H1 (cell line): Measurements from ENCODE around the gene EIF4E. TPM values are rescaled to one million over a fixed set of nuclear protein-coding genes. Genes with fewer than 3 reads are reported as not detected.
"Not testable (repeated sequence)": the region's sequence is repeated elsewhere in the genome, so short reads cannot be mapped to it uniquely, and the experiment has no call there.

Source experiments
- CTCF ChIA-PET: fragments of 300-600 bp; sonication (Branson Sonifier 250); formaldehyde crosslinking; loops from one replicate; lab custom pipeline; 2021; ENCODE audit not compliant: partially characterized antibody; lab: Charles Lee
- POLR2A ChIA-PET: fragments of 300-600 bp; sonication (Branson Sonifier 250); formaldehyde crosslinking; loops from one replicate; lab custom pipeline; 2021; ENCODE audit warnings: inconsistent platforms; ENCODE audit not compliant: partially characterized antibody; lab: Charles Lee
- DNase-seq, 2 experiments: peaks; one replicate each; pipeline versions ENCODE4 v3.0.0 to v3.0.0-alpha.2; 2010 to 2022; ENCODE audit warnings: low spot score in 2 of 2, low read depth in 1 of 2, mixed read lengths in 1 of 2
- FAIRE-seq: peaks from 2 replicates; lab custom pipeline; 2011; peaks lifted over from hg19 to GRCh38; lab: Jason Lieb, UNC
- H2AFZ ChIP-seq: 2 replicates; pipeline ENCODE4 v1.8.1; 2012; ENCODE audit warnings: low read length, inconsistent platforms
- H2AK5ac ChIP-seq: 2 replicates; pipeline ENCODE4 v1.6.1; 2013; ENCODE audit warnings: low read depth, low read length
- H2BK120ac ChIP-seq: replicated peaks from 2 replicates; pipeline ENCODE3; 2013; ENCODE audit warnings: low read depth, low read length, inconsistent platforms
- H2BK12ac ChIP-seq: 2 replicates; pipeline ENCODE4 v1.6.1; 2013; ENCODE audit warnings: low read depth, low read length
- H2BK15ac ChIP-seq: 2 replicates; pipeline ENCODE4 v1.6.1; 2013; ENCODE audit warnings: low read length
- H2BK20ac ChIP-seq: 2 replicates; pipeline ENCODE4 v1.6.1; 2013; ENCODE audit warnings: low read length
- H2BK5ac ChIP-seq: 2 replicates; pipeline ENCODE4 v1.6.1; 2013; ENCODE audit warnings: low read depth, low read length
- H3K14ac ChIP-seq: 2 replicates; pipeline ENCODE4 v1.6.1; 2013; ENCODE audit warnings: inconsistent platforms; ENCODE audit not compliant: insufficient read length
- H3K18ac ChIP-seq: 2 replicates; pipeline ENCODE4 v1.6.1; 2013; ENCODE audit warnings: low read length; ENCODE audit errors: extremely low read depth
- H3K23ac ChIP-seq: 2 replicates; pipeline ENCODE4 v1.6.1; 2013; ENCODE audit warnings: inconsistent platforms; ENCODE audit not compliant: insufficient read length
- H3K23me2 ChIP-seq: 2 replicates; pipeline ENCODE4 v1.6.1; 2013; ENCODE audit warnings: low read depth, low read length
- H3K27ac ChIP-seq: 2 replicates; pipeline ENCODE4 v1.6.1; 2011; ENCODE audit warnings: low read depth, low read length, inconsistent platforms
- H3K27me3 ChIP-seq, 4 experiments: replicated peaks in 1 of 4; 1 replicate in 1 of 4; 2 replicates in 3 of 4; pipeline versions ENCODE4 v1.6.1 to v1.8.1; 2011 to 2013; ENCODE audit warnings: low read length in 3 of 4, mild to moderate bottlenecking in 3 of 4, inconsistent platforms in 2 of 4, mixed read lengths in 2 of 4, moderate library complexity in 1 of 4; ENCODE audit not compliant: control insufficient read depth in 3 of 4, insufficient read depth in 3 of 4; ENCODE audit errors: extremely low read depth in 1 of 4
- H3K36me3 ChIP-seq, 4 experiments: 2 replicates each; pipeline versions ENCODE4 v1.6.1 to v1.8.1; 2011 to 2013; ENCODE audit warnings: mild to moderate bottlenecking in 4 of 4, low read length in 3 of 4, moderate library complexity in 2 of 4, control low read depth in 1 of 4, inconsistent platforms in 1 of 4; ENCODE audit not compliant: insufficient read depth in 4 of 4, control insufficient read depth in 2 of 4
- H3K4ac ChIP-seq: replicated peaks from 2 replicates; pipeline ENCODE3; 2013; ENCODE audit warnings: low read length, low read depth, mixed read lengths, inconsistent platforms; ENCODE audit not compliant: insufficient read length
- H3K4me1 ChIP-seq, 4 experiments: replicated peaks in 1 of 4; 1 replicate in 1 of 4; 2 replicates in 3 of 4; pipeline versions ENCODE4 v1.6.1 to v1.8.1; 2011 to 2013; ENCODE audit warnings: low read length in 3 of 4, inconsistent platforms in 2 of 4, mixed read lengths in 1 of 4; ENCODE audit not compliant: insufficient read depth in 4 of 4, control insufficient read depth in 3 of 4
- H3K4me2 ChIP-seq, 2 experiments: 2 replicates each; pipeline versions ENCODE4 v1.6.1 to v1.8.1; 2011 to 2013; ENCODE audit warnings: low read depth in 2 of 2, low read length in 2 of 2, control low read depth in 1 of 2, inconsistent platforms in 1 of 2, mild to moderate bottlenecking in 1 of 2; ENCODE audit not compliant: insufficient read depth in 1 of 2
- H3K4me3 ChIP-seq, 4 experiments: fragments of 200-600, 300-600 bp in 1 of 4; sonication (generic), shearing (Covaris generic), sonication (Bioruptor Twin) in 1 of 4; 2 replicates each; pipeline versions ENCODE4 v1.5.1 to v1.8.1; 2011 to 2016; ENCODE audit warnings: low read length in 4 of 4, low read depth in 3 of 4, control low read depth in 2 of 4, inconsistent platforms in 2 of 4, mild to moderate bottlenecking in 2 of 4, mixed read lengths in 1 of 4, moderate library complexity in 1 of 4; ENCODE audit not compliant: insufficient read depth in 2 of 4; ENCODE audit errors: extremely low read depth in 1 of 4
- H3K56ac ChIP-seq: replicated peaks from 2 replicates; pipeline ENCODE3; 2013; ENCODE audit warnings: low read depth, mild to moderate bottlenecking, mixed read lengths, low read length, inconsistent platforms; ENCODE audit not compliant: insufficient read length
- H3K79me1 ChIP-seq: 2 replicates; pipeline ENCODE4 v1.6.1; 2013; ENCODE audit warnings: low read depth, low read length, control low read depth
- H3K79me2 ChIP-seq, 2 experiments: 2 replicates each; pipeline versions ENCODE4 v1.6.1 to v1.8.1; 2012 to 2013; ENCODE audit warnings: low read length in 2 of 2, mild to moderate bottlenecking in 2 of 2, inconsistent platforms in 1 of 2; ENCODE audit not compliant: insufficient read depth in 2 of 2, control insufficient read depth in 1 of 2
- H3K9ac ChIP-seq, 4 experiments: replicated peaks in 1 of 4; 1 replicate in 1 of 4; 2 replicates in 3 of 4; pipeline versions ENCODE4 v1.6.1 to v1.8.1; 2011 to 2013; ENCODE audit warnings: low read depth in 3 of 4, low read length in 3 of 4, control low read depth in 2 of 4, mild to moderate bottlenecking in 2 of 4, moderate library complexity in 2 of 4, inconsistent platforms in 1 of 4; ENCODE audit errors: extremely low read depth in 1 of 4
- H3K9me3 ChIP-seq, 2 experiments: 2 replicates each; pipeline versions ENCODE4 v1.6.1 to v1.8.1; 2012 to 2013; ENCODE audit warnings: mild to moderate bottlenecking in 2 of 2, moderate library complexity in 2 of 2, control low read depth in 1 of 2, inconsistent platforms in 1 of 2, low read depth in 1 of 2, low read length in 1 of 2, mixed read lengths in 1 of 2; ENCODE audit not compliant: insufficient read depth in 2 of 2
- H4K20me1 ChIP-seq, 2 experiments: replicated peaks in 1 of 2; 2 replicates each; pipeline versions ENCODE3 to v1.8.1; 2011 to 2013; ENCODE audit warnings: inconsistent platforms in 2 of 2, low read length in 2 of 2, mild to moderate bottlenecking in 1 of 2; ENCODE audit not compliant: insufficient read depth in 2 of 2, control insufficient read depth in 1 of 2
- H4K5ac ChIP-seq: 2 replicates; pipeline ENCODE4 v1.6.1; 2013; ENCODE audit warnings: low read length, low read depth, mixed read lengths, inconsistent platforms; ENCODE audit not compliant: insufficient read length
- H4K8ac ChIP-seq: 2 replicates; pipeline ENCODE4 v1.8.0; 2013; ENCODE audit warnings: mild to moderate bottlenecking, moderate library complexity, low read length, inconsistent platforms; ENCODE audit not compliant: insufficient read depth; ENCODE audit errors: extremely low read depth
- H4K91ac ChIP-seq: replicated peaks from 2 replicates; pipeline ENCODE3; 2013; ENCODE audit warnings: low read length, mixed read lengths, inconsistent platforms; ENCODE audit not compliant: insufficient read length
- CHD1 ChIP-seq: IDR thresholded peaks from 2 replicates; pipeline ENCODE4 v1.6.1; 2012; ENCODE audit warnings: low read depth, low read length, improper control_type of control experiment
- CHD2 ChIP-seq: IDR thresholded peaks from 2 replicates; pipeline ENCODE4 v1.6.1; 2012; ENCODE audit warnings: low read length, improper control_type of control experiment
- SIN3A ChIP-seq, 2 experiments: IDR thresholded peaks in 1 of 2; conservative IDR thresholded peaks in 1 of 2; 2 replicates each; pipeline ENCODE4 v1.6.1; 2011 to 2012; ENCODE audit warnings: low read length in 2 of 2, improper control_type of control experiment in 1 of 2, low read depth in 1 of 2, mild to moderate bottlenecking in 1 of 2
- SP1 ChIP-seq: IDR thresholded peaks from 2 replicates; pipeline ENCODE4 v1.6.1; 2011; ENCODE audit warnings: low read depth, low read length
- TEAD4 ChIP-seq: IDR thresholded peaks from 2 replicates; pipeline ENCODE4 v1.6.1; 2012; ENCODE audit warnings: low read depth, low read length, inconsistent platforms, mixed read lengths
- ZNF274 ChIP-seq: IDR thresholded peaks from 2 replicates; pipeline ENCODE4 v1.7.0; 2012; ENCODE audit warnings: low read length, borderline replicate concordance; ENCODE audit errors: extremely low read depth
- WGBS, 2 experiments: shearing (Covaris generic) in 1 of 2; methylation state at CpG; one replicate each; pipeline versions ENCODE4 v1.1.6 to v1.1.7; 2013 to 2015; ENCODE audit warnings: low lambda C conversion rate in 2 of 2, mixed read lengths in 2 of 2, inconsistent platforms in 1 of 2, low coverage in 1 of 2, missing lambda C conversion rate in 1 of 2; ENCODE audit not compliant: insufficient replicate concordance in 2 of 2, insufficient coverage in 1 of 2, insufficient read length in 1 of 2; ENCODE audit errors: extremely low coverage in 1 of 2, missing lambda C conversion rate in 1 of 2; 5-methylcytosine and 5-hydroxymethylcytosine counted together
- polyA plus RNA-seq, 7 experiments: library from polyadenylated mRNA; depleted of rRNA in 3 of 7; stranded (reverse) in 5 of 7; unstranded in 2 of 7; fragments of >200 nt in 5 of 7; fragments of 200-250 nt in 2 of 7; gene quantifications; 1 replicate in 5 of 7; 2 replicates in 1 of 7; 4 replicates in 1 of 7; pipeline versions ENCODE4 v1.2.1 to v1.2.3, GENCODE V29; 2011 to 2013; ENCODE audit warnings: missing spikeins in 2 of 7, mixed read lengths in 2 of 7
- total RNA-seq: library from RNA; stranded (reverse); fragmentation: NEBNext Ultra II Directional; extraction: Animal tissue kit (Norgen Biotek cat#: 25700); gene quantifications from 2 replicates; pipeline ENCODE4 v1.2.1, GENCODE V29; 2021

Gene EIF4E
- total and polyA plus RNA-seq, 2 of the 8 experiments (the other 6 are each of a cell fraction or from before 2014, with no cell fraction given), result 59.6 to 185 TPM

DNA sequence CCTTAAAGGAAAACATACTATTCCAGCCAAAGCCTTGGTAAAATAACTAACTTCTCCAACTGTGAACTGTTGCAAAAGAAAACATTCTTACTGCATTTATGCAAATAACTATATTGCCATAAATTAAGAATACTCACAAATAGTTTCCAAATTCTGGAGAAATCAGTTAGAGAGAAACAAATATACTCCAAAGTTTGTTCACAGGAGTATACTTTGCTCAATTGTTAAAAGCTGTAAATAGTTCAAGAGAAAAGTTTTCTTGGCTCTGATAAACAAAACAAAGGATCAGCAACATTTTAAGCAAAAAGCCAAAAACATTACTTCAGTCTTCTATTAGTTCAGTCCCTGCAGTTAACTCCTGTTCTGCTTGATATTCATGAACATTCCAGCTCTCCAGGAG lies 83.0 kb downstream of the EIF4E start (continued):
- TF ChIP-seq ZNF274, result no peak
- TF ChIP-seq CHD2, result no peak
- no peak for TF ChIP-seq SIN3A (conservative IDR thresholded peaks at IDR 0.05 in 1 of 2, IDR thresholded peaks at IDR 0.05 in 1 of 2; ENCODE audit: low read depth in 1 of 2, low read length in 2 of 2)
- TF ChIP-seq CHD1, result no peak
- no peak for TF ChIP-seq SP1
- no peak for TF ChIP-seq TEAD4
- TF ChIP-seq, all 59 proteins: peak for 0

DNA sequence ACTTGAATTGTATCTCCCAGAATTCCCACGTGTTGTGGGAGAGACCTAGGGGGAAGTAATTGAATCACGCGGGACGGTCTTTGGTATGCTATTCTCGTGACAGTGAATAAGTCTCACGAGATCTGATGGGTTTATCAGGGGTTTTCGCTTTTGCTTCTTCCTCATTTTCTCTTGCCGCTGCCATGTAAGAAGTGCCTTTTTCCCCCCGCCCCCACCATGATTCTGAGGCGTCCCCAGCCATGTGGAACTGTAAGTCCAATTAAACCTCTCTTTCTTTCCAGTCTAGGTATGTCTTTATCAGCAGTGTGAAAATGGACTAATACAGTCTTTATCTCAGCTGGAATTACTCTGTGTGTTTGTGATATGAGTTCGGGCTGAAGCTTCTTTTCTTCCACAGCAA lies 86.0 kb downstream of the EIF4E start:
- H2BK12ac ChIP-seq, DNase-seq, H3K27me3 ChIP-seq, H4K91ac ChIP-seq, H3K4me2 ChIP-seq, H2AFZ ChIP-seq, H2BK15ac ChIP-seq, H3K27ac ChIP-seq, H3K4me1 ChIP-seq, H2AK5ac ChIP-seq, H2BK5ac ChIP-seq, H3K23me2 ChIP-seq, H4K20me1 ChIP-seq, POLR2A ChIA-PET, H2BK120ac ChIP-seq, H3K36me3 ChIP-seq, FAIRE-seq, H3K14ac ChIP-seq, H3K23ac ChIP-seq, H3K56ac ChIP-seq, H3K4me3 ChIP-seq, H4K5ac ChIP-seq, H3K4ac ChIP-seq, H4K8ac ChIP-seq, H3K79me1 ChIP-seq, H3K18ac ChIP-seq, H3K9ac ChIP-seq, H2BK20ac ChIP-seq, H3K79me2 ChIP-seq: not testable (repeated sequence)
- peaks cover 19% of the 10 kb centered on the region in 2 experiments; a peak in 3 of 4 replicates for H3K9me3 ChIP-seq
- WGBS, 2 experiments, result 89% methylated on average over 11 of the region's 11 CpGs; no CpG with 5 or more reads in 1 of the 2 experiments
- CTCF ChIA-PET, result interaction anchor here (1.1 kb wide), 1 partner anchor 15 kb away, joined by 3 read pairs; no protein-coding TSS in a partner anchor
